ENCODE measurements around the gene HAGHL.
"Not testable (repeated sequence)": the region's sequence is repeated elsewhere in the genome, so short reads cannot be mapped to it uniquely, and the experiment has no call there.

Gene HAGHL

DNA sequence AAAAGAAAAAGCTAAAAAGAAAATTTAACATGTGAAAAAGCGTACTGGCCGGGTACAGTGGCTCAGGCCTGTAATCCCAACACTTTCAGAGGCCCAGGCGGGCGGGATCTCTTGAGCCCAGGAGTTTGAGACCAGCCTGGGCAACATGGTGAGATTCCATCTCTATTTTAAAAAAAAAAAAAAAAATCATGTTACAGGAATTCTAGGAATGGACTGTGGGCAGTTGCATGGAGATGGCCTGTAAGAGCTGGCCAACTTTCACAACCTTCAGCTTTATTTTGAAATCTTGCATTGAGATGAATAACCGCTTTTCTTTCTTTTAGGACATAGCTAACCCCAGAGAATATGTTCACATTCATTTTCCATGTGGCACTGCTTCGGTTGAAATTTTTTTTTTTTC, 22.1 kb downstream of the HAGHL start:
- Histone ChIP-seq H3K36me3 (ENCODE audit: control insufficient read depth, insufficient read depth, low read length) (no peaks in the 10 kb centered on the region; the same call in 1 of the 2 replicates), H3K9me3 (ENCODE audit: control insufficient read depth, insufficient read depth, low read length) (no peaks in the 10 kb centered on the region), H3K27ac (ENCODE audit: low read length) (no peak overlapping the region), H3K27me3 (ENCODE audit: control insufficient read depth, insufficient read depth, low read length) (no peaks in the 10 kb centered on the region), H3K4me1 (ENCODE audit: control insufficient read depth, insufficient read depth, low read length) (peaks cover 3% of the 10 kb centered on the region), H3K4me3 (ENCODE audit: low read length) (no peak overlapping the region)
- WGBS (ENCODE audit: insufficient coverage, insufficient read length) = no CpG with 5 or more reads among the region's 6 CpGs
- no peak for DNase-seq (ENCODE audit: low read depth, low spot score)

DNA sequence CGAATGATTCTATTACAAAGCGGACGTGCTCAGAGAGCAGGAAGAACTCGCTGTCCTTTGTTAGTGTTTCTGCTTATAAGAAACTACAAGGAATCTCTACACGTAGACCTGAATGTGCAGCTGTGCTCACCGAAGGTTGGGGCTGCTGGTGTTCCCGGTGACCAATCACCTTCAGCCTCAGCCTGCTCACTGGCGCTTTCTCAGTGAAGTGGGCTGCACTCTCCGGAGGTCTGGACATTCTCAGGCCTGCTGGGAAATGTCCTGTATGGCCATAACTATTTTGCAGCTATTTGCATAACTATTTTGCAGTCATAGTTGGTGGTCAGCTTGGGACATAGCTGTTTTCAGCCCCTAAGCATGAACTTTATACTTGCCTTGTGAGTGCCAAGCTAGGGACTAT, 23.6 kb downstream of the HAGHL start:
- no peak overlapping the region for H3K27ac ChIP-seq (ENCODE audit: low read length)
- H3K4me1 ChIP-seq (ENCODE audit: control insufficient read depth, insufficient read depth, low read length) = peaks cover 3% of the 10 kb centered on the region
- no CpG with 5 or more reads among the region's 9 CpGs for WGBS (ENCODE audit: insufficient coverage, insufficient read length)
- DNase-seq (ENCODE audit: low read depth, low spot score) = no peak
- no peaks in the 10 kb centered on the region for H3K9me3 ChIP-seq (ENCODE audit: control insufficient read depth, insufficient read depth, low read length)
- no peak overlapping the region for H3K4me3 ChIP-seq (ENCODE audit: low read length)
- no peaks in the 10 kb centered on the region; the same call in 1 of the 2 replicates for H3K36me3 ChIP-seq (ENCODE audit: control insufficient read depth, insufficient read depth, low read length)
- H3K27me3 ChIP-seq (ENCODE audit: control insufficient read depth, insufficient read depth, low read length) = no peaks in the 10 kb centered on the region

DNA sequence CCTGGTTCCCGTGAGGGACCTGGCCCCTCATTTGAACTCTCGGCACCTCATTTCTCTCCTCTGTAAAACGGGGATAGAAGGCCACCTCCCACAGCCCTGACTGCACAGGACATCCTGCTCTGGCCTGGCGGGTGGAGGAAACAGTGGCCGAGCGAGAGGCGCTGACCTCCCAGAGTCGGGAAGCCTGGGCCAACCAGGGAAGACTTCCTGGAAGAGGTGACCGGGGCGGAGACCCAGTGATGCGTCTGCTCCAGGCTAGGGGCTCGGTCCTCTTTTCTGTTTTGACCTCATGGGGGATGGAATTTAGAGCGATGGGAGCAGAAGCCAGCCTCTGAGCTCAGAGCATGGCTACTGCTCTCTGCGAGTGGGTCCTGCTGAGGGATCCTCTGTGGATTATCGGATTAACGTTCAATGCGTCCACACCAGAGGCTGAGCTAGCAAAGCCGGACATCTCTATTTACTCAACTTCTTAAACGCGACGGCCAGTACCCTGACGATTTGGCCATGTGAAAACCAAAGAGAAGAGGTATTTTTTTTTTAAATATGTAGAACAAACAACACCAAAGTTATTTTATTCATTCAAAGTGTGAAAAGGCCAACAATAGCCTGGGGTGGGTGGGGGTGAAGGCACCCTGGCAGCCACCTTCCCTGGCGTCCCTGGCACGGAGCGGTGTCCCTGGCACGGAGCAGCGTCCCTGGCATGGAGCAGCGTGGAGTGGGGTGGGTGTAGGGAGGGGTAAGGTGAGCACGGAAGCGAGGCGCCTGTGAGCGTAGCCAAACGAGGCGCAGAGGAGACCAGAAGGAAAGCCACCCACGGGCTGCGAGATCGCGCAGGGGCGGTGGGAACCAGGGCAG, 24.5 kb downstream of the HAGHL start:
- WGBS (ENCODE audit: insufficient coverage, insufficient read length) = no CpG with 5 or more reads among the region's 39 CpGs
- Histone ChIP-seq H3K9me3 (ENCODE audit: control insufficient read depth, insufficient read depth, low read length) (no peaks in the 10 kb centered on the region), H3K27ac (ENCODE audit: low read length) (no peak overlapping the region), H3K4me3 (ENCODE audit: low read length) (no peak overlapping the region), H3K4me1 (ENCODE audit: control insufficient read depth, insufficient read depth, low read length) (peaks cover 3% of the 10 kb centered on the region), H3K36me3 (ENCODE audit: control insufficient read depth, insufficient read depth, low read length) (no peaks in the 10 kb centered on the region; the same call in 1 of the 2 replicates), H3K27me3 (ENCODE audit: control insufficient read depth, insufficient read depth, low read length) (no peaks in the 10 kb centered on the region)
- no peak for DNase-seq (ENCODE audit: low read depth, low spot score)

DNA sequence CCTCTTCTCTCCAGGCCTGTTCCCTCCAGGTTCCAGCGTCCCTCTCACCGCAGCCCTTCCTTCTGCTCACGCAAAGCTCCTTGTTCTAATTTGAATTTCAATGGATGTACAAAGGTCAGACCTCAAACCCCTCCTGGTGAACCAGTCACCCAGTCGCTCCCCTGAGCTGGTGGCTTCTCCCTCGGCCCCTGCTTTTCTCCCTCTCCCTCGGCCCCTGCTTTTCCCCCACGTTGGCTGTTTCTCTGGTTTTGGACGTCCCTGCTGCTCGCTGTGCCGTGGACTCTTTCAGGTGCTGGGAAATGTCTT, 25.1 kb downstream of the HAGHL start:
- WGBS (ENCODE audit: insufficient coverage, insufficient read length) = no CpG with 5 or more reads among the region's 10 CpGs
- H3K9me3 ChIP-seq (ENCODE audit: control insufficient read depth, insufficient read depth, low read length) = no peaks in the 10 kb centered on the region
- no peaks in the 10 kb centered on the region; the same call in 1 of the 2 replicates for H3K36me3 ChIP-seq (ENCODE audit: control insufficient read depth, insufficient read depth, low read length)
- H3K27me3 ChIP-seq (ENCODE audit: control insufficient read depth, insufficient read depth, low read length) = no peaks in the 10 kb centered on the region
- no peak overlapping the region for H3K27ac ChIP-seq (ENCODE audit: low read length)
- peaks cover 3% of the 10 kb centered on the region for H3K4me1 ChIP-seq (ENCODE audit: control insufficient read depth, insufficient read depth, low read length)
- DNase-seq (ENCODE audit: low read depth, low spot score) = no peak
- H3K4me3 ChIP-seq (ENCODE audit: low read length) = no peak overlapping the region

DNA sequence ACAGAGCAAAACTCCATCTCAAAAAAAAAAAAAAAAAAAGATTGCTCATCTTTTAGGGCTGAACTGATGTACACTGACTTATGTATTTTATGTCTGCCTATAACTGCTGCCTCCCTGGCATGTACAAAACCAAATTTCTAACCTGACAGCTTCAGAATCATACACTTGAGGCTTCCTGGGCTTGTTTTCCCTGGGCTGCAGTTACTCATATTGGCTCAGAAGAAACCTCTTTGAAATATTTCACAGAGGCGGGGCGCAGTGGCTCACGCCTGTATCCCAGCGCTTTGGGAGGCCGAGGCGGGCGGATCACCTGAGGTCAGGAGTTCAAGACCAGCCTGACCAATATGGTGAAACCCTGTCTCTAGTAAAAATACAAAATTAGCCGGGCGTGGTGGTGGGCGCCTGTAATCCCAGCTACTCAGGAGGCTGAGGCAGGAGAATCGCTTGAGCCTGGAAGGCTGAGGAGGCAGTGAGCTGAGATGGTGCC, 27.3 kb downstream of the HAGHL start:
- not testable (repeated sequence) for H3K27ac ChIP-seq (ENCODE audit: low read length); H3K27me3 ChIP-seq (ENCODE audit: control insufficient read depth, insufficient read depth, low read length); H3K4me3 ChIP-seq (ENCODE audit: low read length); H3K4me1 ChIP-seq (ENCODE audit: control insufficient read depth, insufficient read depth, low read length); DNase-seq (ENCODE audit: low read depth, low spot score); H3K36me3 ChIP-seq (ENCODE audit: control insufficient read depth, insufficient read depth, low read length); H3K9me3 ChIP-seq (ENCODE audit: control insufficient read depth, insufficient read depth, low read length)
- WGBS (ENCODE audit: insufficient coverage, insufficient read length) = no CpG with 5 or more reads among the region's 11 CpGs

DNA sequence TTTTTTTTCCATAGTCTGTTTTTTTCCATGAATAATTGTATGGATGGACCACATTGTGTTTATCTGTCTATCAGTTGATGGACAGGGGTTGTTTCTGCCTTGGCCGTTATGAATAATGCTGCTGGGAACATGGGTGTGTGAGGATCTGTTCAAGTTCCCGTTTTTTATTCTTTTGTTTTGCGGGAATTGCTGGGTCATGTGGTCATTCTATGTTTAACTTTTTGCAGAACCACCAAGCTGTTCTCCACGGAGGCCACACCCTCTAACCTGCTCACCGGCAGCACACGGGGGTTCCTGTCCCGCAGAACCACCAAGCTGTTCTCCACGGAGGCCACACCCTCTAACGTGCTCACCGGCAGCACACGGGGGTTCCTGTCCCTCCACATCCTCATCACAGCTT, 27.8 kb downstream of the HAGHL start:
- no CpG with 5 or more reads among the region's 11 CpGs for WGBS (ENCODE audit: insufficient coverage, insufficient read length)
- H3K36me3 ChIP-seq (ENCODE audit: control insufficient read depth, insufficient read depth, low read length) = no peaks in the 10 kb centered on the region; the same call in 1 of the 2 replicates
- no peak overlapping the region for H3K4me3 ChIP-seq (ENCODE audit: low read length)
- H3K4me1 ChIP-seq (ENCODE audit: control insufficient read depth, insufficient read depth, low read length) = peaks cover 3% of the 10 kb centered on the region
- DNase-seq (ENCODE audit: low read depth, low spot score) = no peak
- H3K27ac ChIP-seq (ENCODE audit: low read length) = no peak overlapping the region
- no peaks in the 10 kb centered on the region for H3K9me3 ChIP-seq (ENCODE audit: control insufficient read depth, insufficient read depth, low read length)
- H3K27me3 ChIP-seq (ENCODE audit: control insufficient read depth, insufficient read depth, low read length) = no peaks in the 10 kb centered on the region

DNA sequence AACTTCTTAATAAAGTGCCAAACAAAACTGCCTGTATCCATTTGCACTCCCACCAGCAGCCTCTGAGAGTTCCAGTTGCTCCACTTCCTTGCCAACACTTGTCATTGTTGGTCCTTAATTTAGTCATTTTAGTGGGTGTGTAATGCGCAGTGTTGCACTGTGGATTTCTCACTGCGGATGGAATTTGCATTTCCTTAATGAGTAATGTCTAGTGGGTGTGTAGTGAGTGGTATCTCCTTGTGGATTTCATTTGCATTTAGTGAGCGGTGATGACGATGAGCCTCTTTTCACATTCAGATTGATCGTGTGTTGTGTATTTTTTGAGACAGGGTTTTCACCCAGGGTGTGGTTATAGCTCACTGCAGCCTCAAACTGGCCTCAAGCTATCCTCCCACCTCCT, 29.5 kb downstream of the HAGHL start:
- Histone ChIP-seq H3K4me1 (ENCODE audit: control insufficient read depth, insufficient read depth, low read length) (peaks cover 3% of the 10 kb centered on the region), H3K9me3 (ENCODE audit: control insufficient read depth, insufficient read depth, low read length) (no peaks in the 10 kb centered on the region), H3K4me3 (ENCODE audit: low read length) (no peak overlapping the region), H3K36me3 (ENCODE audit: control insufficient read depth, insufficient read depth, low read length) (no peaks in the 10 kb centered on the region; the same call in 1 of the 2 replicates), H3K27ac (ENCODE audit: low read length) (no peak overlapping the region), H3K27me3 (ENCODE audit: control insufficient read depth, insufficient read depth, low read length) (no peaks in the 10 kb centered on the region)
- WGBS (ENCODE audit: insufficient coverage, insufficient read length) = no CpG with 5 or more reads among the region's 5 CpGs
- DNase-seq (ENCODE audit: low read depth, low spot score) = no peak

DNA sequence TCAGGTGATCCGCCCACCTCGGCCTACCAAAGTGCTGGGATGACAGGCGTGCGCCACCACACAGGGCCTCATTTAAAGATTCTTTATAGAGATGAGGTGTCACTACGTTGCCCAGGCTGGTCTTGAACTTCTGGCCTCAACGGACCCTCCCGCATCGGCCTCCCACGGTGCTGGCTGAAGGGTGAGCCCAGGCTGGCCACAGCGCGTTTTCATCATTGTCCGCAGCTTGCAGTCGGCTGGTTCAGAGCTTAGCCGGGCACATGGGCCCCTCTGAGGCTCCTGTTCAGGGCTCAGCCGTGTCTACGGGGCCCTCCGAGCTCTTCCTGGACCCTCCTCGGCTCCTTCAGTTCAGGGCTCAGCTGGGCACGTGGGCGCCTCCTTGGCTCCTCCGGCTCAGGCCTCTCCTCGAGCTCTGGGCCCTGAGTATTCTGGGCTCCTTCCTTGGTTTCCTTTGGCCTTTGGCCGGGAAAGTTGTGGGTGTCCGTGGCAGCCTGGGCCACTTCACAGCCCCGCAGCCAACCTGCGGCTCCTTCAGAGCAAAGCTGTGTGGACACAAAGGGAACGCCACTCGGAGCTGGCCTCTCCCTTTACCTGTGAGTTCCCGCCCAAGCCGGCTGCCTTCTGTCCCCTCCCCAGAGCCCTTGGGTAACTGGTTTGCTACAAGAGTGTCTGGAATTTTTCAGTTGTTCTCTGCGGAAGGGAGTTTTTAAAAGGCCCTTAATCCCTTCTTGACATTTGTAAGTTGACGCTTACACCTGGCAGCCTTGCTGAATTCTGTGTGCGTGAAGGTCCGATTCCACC, 32.4 kb downstream of the HAGHL start:
- no CpG with 5 or more reads among the region's 34 CpGs for WGBS (ENCODE audit: insufficient coverage, insufficient read length)
- H3K4me1 ChIP-seq (ENCODE audit: control insufficient read depth, insufficient read depth, low read length) = no peaks in the 10 kb centered on the region; the same call in 1 of the 2 replicates
- H3K9me3 ChIP-seq (ENCODE audit: control insufficient read depth, insufficient read depth, low read length) = no peaks in the 10 kb centered on the region
- no peak for DNase-seq (ENCODE audit: low read depth, low spot score)
- H3K4me3 ChIP-seq (ENCODE audit: low read length) = no peak overlapping the region
- no peaks in the 10 kb centered on the region; the same call in 1 of the 2 replicates for H3K36me3 ChIP-seq (ENCODE audit: control insufficient read depth, insufficient read depth, low read length)
- H3K27ac ChIP-seq (ENCODE audit: low read length) = no peak overlapping the region
- no peaks in the 10 kb centered on the region for H3K27me3 ChIP-seq (ENCODE audit: control insufficient read depth, insufficient read depth, low read length)

DNA sequence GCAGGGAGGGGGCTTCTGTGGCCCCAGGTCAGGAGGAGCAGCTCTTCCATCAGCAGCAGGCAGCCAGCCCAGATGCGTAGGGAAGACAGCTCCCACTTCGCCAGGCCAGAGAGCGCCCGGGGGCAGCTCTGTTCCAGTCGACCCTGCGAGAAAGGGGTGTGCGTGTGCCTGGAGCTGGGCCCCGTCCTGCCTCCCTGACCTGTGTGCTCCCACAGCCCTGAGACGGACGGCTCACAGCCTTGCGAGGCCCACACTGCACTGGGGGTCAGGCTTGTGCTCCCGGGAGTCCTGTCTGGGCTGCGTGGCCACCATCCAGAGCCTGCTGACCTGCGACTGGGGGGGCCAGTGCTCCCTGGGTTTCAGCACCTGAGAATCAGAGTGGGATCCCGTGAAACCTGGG, 33.2 kb downstream of the HAGHL start:
- H3K4me1 ChIP-seq (ENCODE audit: control insufficient read depth, insufficient read depth, low read length) = no peaks in the 10 kb centered on the region; the same call in 1 of the 2 replicates
- no peaks in the 10 kb centered on the region; the same call in 1 of the 2 replicates for H3K36me3 ChIP-seq (ENCODE audit: control insufficient read depth, insufficient read depth, low read length)
- H3K27ac ChIP-seq (ENCODE audit: low read length) = no peak overlapping the region
- no peak overlapping the region for H3K4me3 ChIP-seq (ENCODE audit: low read length)
- DNase-seq (ENCODE audit: low read depth, low spot score) = no peak
- H3K27me3 ChIP-seq (ENCODE audit: control insufficient read depth, insufficient read depth, low read length) = no peaks in the 10 kb centered on the region
- no CpG with 5 or more reads among the region's 15 CpGs for WGBS (ENCODE audit: insufficient coverage, insufficient read length)
- no peaks in the 10 kb centered on the region for H3K9me3 ChIP-seq (ENCODE audit: control insufficient read depth, insufficient read depth, low read length)

DNA sequence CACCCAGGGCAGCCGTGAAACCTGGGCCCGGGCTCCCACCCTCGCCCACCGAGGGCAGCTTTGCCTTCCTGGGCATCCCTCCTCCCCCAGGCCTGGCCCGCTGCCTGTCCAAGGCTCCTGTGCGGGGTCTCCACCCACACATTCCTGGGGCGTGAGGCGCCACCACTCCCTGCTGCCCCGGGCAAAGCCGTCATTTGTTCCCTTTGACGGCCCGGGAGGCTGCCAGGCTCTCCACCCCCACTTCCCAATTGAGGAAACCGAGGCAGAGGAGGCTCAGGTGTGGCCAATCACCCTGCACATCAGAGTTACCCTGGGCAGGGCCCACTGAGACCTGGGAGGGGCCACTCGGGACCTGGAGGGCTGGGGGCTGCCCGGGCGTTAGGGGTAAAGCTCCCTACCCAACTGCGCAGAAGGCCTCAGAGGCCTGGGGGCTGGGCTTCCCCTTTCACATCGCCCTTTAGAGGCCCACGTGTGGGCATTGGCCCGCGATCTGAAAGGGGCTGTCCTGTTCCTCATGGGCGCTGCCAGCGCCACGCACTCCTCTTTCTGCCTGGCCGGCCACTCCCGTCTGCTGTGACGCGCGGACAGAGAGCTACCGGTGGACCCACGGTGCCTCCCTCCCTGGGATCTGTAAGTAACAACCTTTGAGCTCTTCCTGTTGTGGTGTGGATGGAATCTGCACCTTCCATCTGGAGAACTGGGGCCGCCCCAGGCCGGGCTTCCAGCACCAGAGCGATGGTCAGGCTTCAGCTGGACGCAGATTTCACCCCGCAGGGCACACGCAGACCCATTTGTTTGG, 33.8 kb downstream of the HAGHL start, which contains the start of gene MSLN:
TSS of gene MSLN (plus strand) at position 190 of the 799 bp plus-strand sequence. CDS start 1,947 bp downstream, outside the sequence.
- Histone ChIP-seq H3K4me1 (ENCODE audit: control insufficient read depth, insufficient read depth, low read length) (no peaks in the 10 kb centered on the region; the same call in 1 of the 2 replicates), H3K9me3 (ENCODE audit: control insufficient read depth, insufficient read depth, low read length) (no peaks in the 10 kb centered on the region), H3K27me3 (ENCODE audit: control insufficient read depth, insufficient read depth, low read length) (no peaks in the 10 kb centered on the region), H3K4me3 (ENCODE audit: low read length) (no peak within 1 kb of the TSS), H3K27ac (ENCODE audit: low read length) (no peak within 1 kb of the TSS), H3K36me3 (ENCODE audit: control insufficient read depth, insufficient read depth, low read length) (no peaks in the 10 kb centered on the region; the same call in 1 of the 2 replicates)
- WGBS (ENCODE audit: insufficient coverage, insufficient read length) = no CpG with 5 or more reads among the region's 37 CpGs
- DNase-seq (ENCODE audit: low read depth, low spot score) = no peak
